ENCODE results near the gene R3HDM2. TPM values are rescaled to one million over a fixed set of nuclear protein-coding genes. Genes with fewer than 3 reads are reported as not detected.

Gene R3HDM2
- total RNA-seq, 1 donor from 2014 or later, result 19.2 TPM

- H3K4me1 ChIP-seq (ENCODE audit: insufficient read depth, low read length), result peaks cover 7% of the 10 kb centered on the region
- Mint-ChIP-seq H3K27me3 (ENCODE audit: low read depth, unreplicated experiment) (peaks cover 74% of the 10 kb centered on the region), H3K27ac (ENCODE audit: unreplicated experiment) (no peak overlapping the region), H3K4me1 (ENCODE audit: low read depth, unreplicated experiment) (no peaks in the 10 kb centered on the region), H3K4me3 (ENCODE audit: unreplicated experiment) (no peak overlapping the region), H3K9me3 (ENCODE audit: unreplicated experiment) (peaks cover 13% of the 10 kb centered on the region), H3K36me3 (ENCODE audit: low read depth, unreplicated experiment) (peaks cover 16% of the 10 kb centered on the region)
- no peak overlapping the region for H3K9ac ChIP-seq (ENCODE audit: low read length)
- no peaks in the 10 kb centered on the region for H3K36me3 ChIP-seq (ENCODE audit: insufficient read depth, low read length)
- no peak for DNase-seq (ENCODE audit: low read depth)
- no peak overlapping the region for H2AFZ ChIP-seq (ENCODE audit: low read depth, low read length)
- H3K4me3 ChIP-seq (ENCODE audit: insufficient read depth, low read depth, low read length), result no peak overlapping the region
- no peaks in the 10 kb centered on the region for H4K20me1 ChIP-seq (ENCODE audit: insufficient read depth, low read length)
- H3K79me2 ChIP-seq (ENCODE audit: insufficient read depth, low read length), result no peaks in the 10 kb centered on the region
- no peak for TF ChIP-seq CTCF (IDR thresholded peaks at IDR 0.05; ENCODE audit: insufficient read depth, low read depth, low read length)
- no peak for TF ChIP-seq EZH2 (IDR thresholded peaks at IDR 0.05; ENCODE audit: insufficient read depth, low read length)
- H3K4me2 ChIP-seq (ENCODE audit: low read length), result no peak overlapping the region
- no peak overlapping the region for H3K27ac ChIP-seq (ENCODE audit: low read depth, low read length)
- no peaks in the 10 kb centered on the region for H3K9me3 ChIP-seq (ENCODE audit: insufficient read depth, low read depth, low read length)
- no peak for FAIRE-seq
- peaks cover 42% of the 10 kb centered on the region for H3K27me3 ChIP-seq (ENCODE audit: insufficient read depth, low read length)
Measured at GRCh38 chr12:57470970-57471656, 40.3 kb upstream of the R3HDM2 start.

- Mint-ChIP-seq H3K4me1 (ENCODE audit: low read depth, unreplicated experiment) (no peaks in the 10 kb centered on the region), H3K36me3 (ENCODE audit: low read depth, unreplicated experiment) (peaks cover 22% of the 10 kb centered on the region), H3K27ac (ENCODE audit: unreplicated experiment) (no peak overlapping the region)
Measured at GRCh38 chr12:57470286-57470969, 39.6 kb upstream of the R3HDM2 start.

More at GRCh38 chr12:57470286-57470969, 39.6 kb upstream of the R3HDM2 start:
- Histone ChIP-seq H3K27me3 (ENCODE audit: insufficient read depth, low read length) (peaks cover 35% of the 10 kb centered on the region), H3K79me2 (ENCODE audit: insufficient read depth, low read length) (no peaks in the 10 kb centered on the region), H3K4me3 (ENCODE audit: insufficient read depth, low read depth, low read length) (no peak overlapping the region), H4K20me1 (ENCODE audit: insufficient read depth, low read length) (no peaks in the 10 kb centered on the region), H3K4me2 (ENCODE audit: low read length) (no peak overlapping the region), H3K9me3 (ENCODE audit: insufficient read depth, low read depth, low read length) (no peaks in the 10 kb centered on the region), H3K36me3 (ENCODE audit: insufficient read depth, low read length) (no peaks in the 10 kb centered on the region), H3K27ac (ENCODE audit: low read depth, low read length) (no peak overlapping the region), H3K4me1 (ENCODE audit: insufficient read depth, low read length) (no peaks in the 10 kb centered on the region), H2AFZ (ENCODE audit: low read depth, low read length) (no peak overlapping the region), H3K9ac (ENCODE audit: low read length) (no peak overlapping the region)
- no peak for FAIRE-seq
- no peak overlapping the region for H3K4me3 Mint-ChIP-seq (ENCODE audit: unreplicated experiment)
- TF ChIP-seq EZH2 (IDR thresholded peaks at IDR 0.05; ENCODE audit: insufficient read depth, low read length) (no peak), CTCF (IDR thresholded peaks at IDR 0.05; ENCODE audit: insufficient read depth, low read depth, low read length) (no peak)
- peaks cover 13% of the 10 kb centered on the region for H3K9me3 Mint-ChIP-seq (ENCODE audit: unreplicated experiment)
- DNase-seq (ENCODE audit: low read depth), result no peak
- peaks cover 77% of the 10 kb centered on the region for H3K27me3 Mint-ChIP-seq (ENCODE audit: low read depth, unreplicated experiment)

All from astrocyte (in vitro differentiated cells and primary cell).